WERI-Rb-1 (cell line): Measurements from ENCODE around the gene NAA20.

Experiments used
- DNase-seq: peaks from one replicate; pipeline ENCODE4 v3.0.0-alpha.2; 2020
- H3K27ac ChIP-seq: fragments of 250-450 bp; sonication (Bioruptor Pico); 2 replicates; pipeline ENCODE4 v1.5.1; 2020; ENCODE audit warnings: mild to moderate bottlenecking, moderate library complexity
- H3K27me3 ChIP-seq: fragments of 250-450 bp; sonication (Bioruptor Pico); 2 replicates; pipeline ENCODE4 v1.5.1; 2021; ENCODE audit warnings: mild to moderate bottlenecking, low read depth, moderate library complexity; ENCODE audit not compliant: insufficient read depth, severe bottlenecking
- H3K36me3 ChIP-seq: fragments of 250-450 bp; sonication (Bioruptor Pico); 2 replicates; pipeline ENCODE4 v1.5.1; 2020; ENCODE audit warnings: mild to moderate bottlenecking, moderate library complexity
- H3K4me3 ChIP-seq: 2 replicates; pipeline ENCODE4 v1.5.1; 2011; ENCODE audit warnings: low read depth, mild to moderate bottlenecking, control low read depth, low read length
- H3K9me3 ChIP-seq: fragments of 250-450 bp; sonication (Bioruptor Pico); 2 replicates; pipeline ENCODE4 v1.5.1; 2021; ENCODE audit warnings: mild to moderate bottlenecking, moderate library complexity; ENCODE audit not compliant: severe bottlenecking
- CTCF ChIP-seq: IDR thresholded peaks from 2 replicates; pipeline ENCODE4 v1.5.1; 2011; ENCODE audit warnings: low read depth, mild to moderate bottlenecking, control low read depth, inconsistent platforms, low read length

The NAA20 gene

GRCh38 chr20:20017001-20017843 lies at the start of gene NAA20:
NAA20 (plus strand) TSS chr20:20017362; CDS start chr20:20017397, 35 bp downstream.
- H3K36me3 ChIP-seq = peaks cover 14% of the 10 kb centered on the region
- peak; percentile 96 for DNase-seq
- TF ChIP-seq CTCF = peak; percentile 82
- no peaks in the 10 kb centered on the region for H3K27me3 ChIP-seq
- H3K9me3 ChIP-seq = no peaks in the 10 kb centered on the region
- peak within 1 kb of the TSS; percentile 96 for H3K4me3 ChIP-seq
- peak within 1 kb of the TSS; percentile 84 for H3K27ac ChIP-seq

GRCh38 chr20:19967445-19967844 lies 49.7 kb upstream of the NAA20 start:
- H3K36me3 ChIP-seq = no peaks in the 10 kb centered on the region
- H3K27ac ChIP-seq = no peak overlapping the region
- H3K27me3 ChIP-seq = no peaks in the 10 kb centered on the region
- no peak for TF ChIP-seq CTCF
- DNase-seq = no peak
- H3K4me3 ChIP-seq = no peak overlapping the region
- H3K9me3 ChIP-seq = no peaks in the 10 kb centered on the region

GRCh38 chr20:19968028-19968427 lies 49.1 kb upstream of the NAA20 start:
- H3K4me3 ChIP-seq = no peak overlapping the region
- H3K36me3 ChIP-seq = no peaks in the 10 kb centered on the region
- DNase-seq = no peak
- no peak for TF ChIP-seq CTCF
- no peak overlapping the region for H3K27ac ChIP-seq
- no peaks in the 10 kb centered on the region for H3K27me3 ChIP-seq
- no peaks in the 10 kb centered on the region for H3K9me3 ChIP-seq

- H3K27me3 ChIP-seq = no peaks in the 10 kb centered on the region
- TF ChIP-seq CTCF = no peak
- no peak for DNase-seq
- no peaks in the 10 kb centered on the region for H3K9me3 ChIP-seq
- H3K27ac ChIP-seq = no peak overlapping the region
- H3K36me3 ChIP-seq = no peaks in the 10 kb centered on the region
- H3K4me3 ChIP-seq = no peak overlapping the region
Measured at GRCh38 chr20:19968466-19969073, 48.6 kb upstream of the NAA20 start.

GRCh38 chr20:19969106-19969505 lies 48.1 kb upstream of the NAA20 start:
- no peak for TF ChIP-seq CTCF
- Histone ChIP-seq H3K36me3 (no peaks in the 10 kb centered on the region), H3K27me3 (no peaks in the 10 kb centered on the region), H3K9me3 (no peaks in the 10 kb centered on the region), H3K4me3 (no peak overlapping the region), H3K27ac (no peak overlapping the region)
- no peak for DNase-seq
